NCI-H345 treated with DMSO at 0.1 percent for 48 hours (cell line): ENCODE data around the gene FRMD4B.

Experiments
- DNase-seq: peaks from one replicate; lab custom pipeline; 2025; ENCODE audit not compliant: unreplicated experiment; lab: John Stamatoyannopoulos, UW

The FRMD4B gene

DNA sequence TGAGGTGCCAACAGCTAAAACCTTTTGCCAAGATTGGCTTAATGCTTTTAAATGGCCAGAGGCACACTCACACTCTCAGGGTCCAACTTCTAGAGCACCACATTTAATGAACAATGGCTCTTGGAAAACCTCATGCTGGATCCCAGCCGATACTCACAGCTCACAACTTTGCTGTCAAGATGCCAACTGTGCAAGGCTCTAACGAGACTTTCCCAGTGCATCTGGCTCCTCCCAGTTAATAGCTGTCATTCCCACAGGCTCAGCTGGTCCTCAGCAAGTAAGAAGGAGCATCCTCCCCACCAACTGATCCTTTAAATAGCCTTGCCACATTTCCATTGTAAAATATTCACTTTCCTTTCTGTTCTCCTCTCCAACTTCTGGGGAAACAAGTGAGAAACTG lies 20.3 kb upstream of the FRMD4B start:
- DNase-seq = no peak

DNA sequence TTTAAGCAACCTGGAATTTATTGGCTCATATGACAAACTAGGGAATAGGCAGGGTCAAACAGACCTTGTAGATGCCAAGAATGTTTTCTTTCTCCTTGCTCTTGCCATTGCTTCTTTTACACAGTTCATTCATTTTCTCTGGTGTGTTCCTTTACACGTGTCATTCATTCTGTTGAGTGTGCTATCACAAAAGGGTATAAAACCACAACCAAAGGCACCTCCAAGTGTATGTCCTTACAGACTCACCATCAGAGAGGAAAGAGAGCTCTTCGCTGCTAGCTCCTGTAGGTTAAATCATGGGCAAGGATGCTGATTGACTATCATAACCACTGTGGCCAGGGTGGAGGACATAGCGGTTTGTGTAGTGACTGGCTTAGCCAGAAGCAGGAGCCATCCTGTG lies 19.2 kb upstream of the FRMD4B start:
- DNase-seq = no peak

DNA sequence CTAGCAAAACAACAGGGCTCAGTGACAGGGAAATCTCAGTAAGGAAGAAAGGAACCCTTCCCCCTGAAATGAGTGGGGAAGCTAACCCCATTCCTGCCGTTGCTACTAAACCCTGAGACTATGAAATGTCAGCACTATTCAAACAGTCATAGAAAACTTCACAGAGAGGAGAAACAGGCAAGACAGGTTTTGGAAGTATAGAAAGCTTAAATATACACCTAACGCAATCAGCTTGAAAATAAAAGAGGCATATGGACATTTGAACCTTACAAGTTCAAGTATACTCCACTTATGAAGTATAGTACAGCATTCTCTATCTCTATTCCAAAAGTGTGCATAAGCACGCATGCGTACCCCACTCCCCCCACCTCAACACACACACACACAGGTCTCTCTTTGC lies 17.6 kb upstream of the FRMD4B start:
- no peak for DNase-seq

DNA sequence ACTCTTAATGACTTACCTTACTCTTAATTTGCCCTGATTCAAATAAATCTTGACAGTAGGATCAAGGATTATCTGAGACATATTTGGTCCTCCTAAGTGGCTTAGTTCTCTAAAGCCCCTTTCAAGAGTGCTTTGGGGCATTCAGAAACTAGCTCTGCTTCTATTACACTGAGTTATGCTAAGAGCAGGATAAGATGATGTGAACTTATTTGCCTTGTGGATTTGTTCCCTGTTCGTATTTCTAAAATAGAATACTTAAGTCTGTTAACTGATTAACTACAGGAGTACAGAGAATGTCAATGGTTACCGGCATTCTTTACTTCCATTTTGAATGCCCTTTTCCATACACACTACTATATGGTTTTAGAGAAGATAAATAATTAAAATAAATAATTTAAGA lies 14.8 kb upstream of the FRMD4B start:
- DNase-seq = no peak

DNA sequence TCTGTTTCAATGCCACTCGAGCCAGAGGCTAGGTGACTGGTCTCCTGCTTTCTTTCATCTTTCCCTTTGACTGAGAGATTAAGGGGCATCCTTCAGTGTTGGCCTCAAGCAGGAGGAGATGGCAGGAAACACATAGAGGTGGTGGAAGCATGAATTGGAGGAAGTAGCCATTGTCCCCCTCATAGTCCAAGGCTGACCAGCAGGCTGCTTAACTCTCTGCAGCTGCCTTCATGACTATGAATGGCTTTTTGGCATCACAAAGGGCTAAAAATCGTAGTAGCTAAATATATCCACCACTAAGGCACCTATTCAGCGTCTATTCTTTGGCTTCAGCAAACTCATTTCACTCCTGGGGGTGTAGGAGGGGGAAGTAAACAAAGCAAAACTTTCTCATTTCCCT lies 7.0 kb upstream of the FRMD4B start:
- DNase-seq = no peak

DNA sequence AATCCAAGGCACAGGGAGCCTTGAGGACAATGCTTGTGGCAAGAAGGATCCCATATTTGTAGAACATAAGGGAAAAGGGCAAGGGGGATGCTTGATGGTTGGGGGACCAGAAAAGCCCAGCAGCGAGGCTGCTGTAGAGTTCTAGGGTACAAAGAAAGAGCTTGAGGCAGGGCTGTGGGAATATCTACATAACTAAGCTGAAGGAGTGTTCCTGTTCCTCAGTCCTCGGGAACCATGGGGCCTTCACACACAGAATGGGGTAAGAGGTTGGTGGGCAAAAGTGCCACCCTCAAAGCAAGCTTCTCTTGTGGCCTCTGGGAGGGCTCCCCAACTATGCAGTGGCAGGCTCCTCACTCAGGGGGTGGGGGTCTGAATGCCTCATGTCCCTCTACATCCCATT lies 6.5 kb upstream of the FRMD4B start:
- DNase-seq = no peak

DNA sequence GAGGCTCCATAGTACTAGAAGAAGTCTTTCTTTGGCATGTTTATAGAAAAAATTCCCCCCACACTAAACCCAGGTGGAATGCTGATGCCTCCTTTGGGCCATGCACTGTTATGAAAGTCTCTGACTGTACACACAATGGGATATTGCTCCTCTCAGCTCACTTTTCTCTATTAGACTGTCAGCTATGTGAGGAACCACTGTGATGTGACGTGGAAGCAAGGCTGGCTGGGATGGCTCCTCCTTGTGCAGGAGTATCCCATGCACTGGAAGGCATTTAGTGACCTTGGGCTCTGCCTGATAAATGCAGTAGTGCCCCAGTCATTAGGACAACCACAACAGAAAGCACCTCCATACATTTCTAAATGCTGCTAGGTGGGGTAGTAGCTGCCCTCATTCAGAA lies 5.7 kb upstream of the FRMD4B start:
- no peak for DNase-seq

DNA sequence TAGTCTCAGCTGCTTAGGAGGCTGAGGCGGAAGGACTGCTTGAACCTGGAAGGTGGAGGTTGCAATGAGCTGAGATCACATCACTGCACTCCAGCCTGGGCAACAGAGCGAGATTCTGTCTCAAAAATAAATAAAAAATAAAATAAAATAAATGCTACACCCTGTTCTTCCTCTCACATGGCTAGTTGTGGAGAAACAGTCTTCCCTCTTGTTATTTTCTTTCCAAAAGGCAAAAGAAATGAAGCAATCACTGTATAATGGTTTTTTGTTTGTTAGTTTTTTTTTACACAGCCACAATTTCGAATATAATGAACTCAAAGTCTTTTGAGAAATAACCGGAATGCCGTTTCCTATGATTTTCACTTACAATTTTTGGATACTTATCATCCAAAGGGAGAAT lies 4.9 kb upstream of the FRMD4B start:
- DNase-seq = no peak

DNA sequence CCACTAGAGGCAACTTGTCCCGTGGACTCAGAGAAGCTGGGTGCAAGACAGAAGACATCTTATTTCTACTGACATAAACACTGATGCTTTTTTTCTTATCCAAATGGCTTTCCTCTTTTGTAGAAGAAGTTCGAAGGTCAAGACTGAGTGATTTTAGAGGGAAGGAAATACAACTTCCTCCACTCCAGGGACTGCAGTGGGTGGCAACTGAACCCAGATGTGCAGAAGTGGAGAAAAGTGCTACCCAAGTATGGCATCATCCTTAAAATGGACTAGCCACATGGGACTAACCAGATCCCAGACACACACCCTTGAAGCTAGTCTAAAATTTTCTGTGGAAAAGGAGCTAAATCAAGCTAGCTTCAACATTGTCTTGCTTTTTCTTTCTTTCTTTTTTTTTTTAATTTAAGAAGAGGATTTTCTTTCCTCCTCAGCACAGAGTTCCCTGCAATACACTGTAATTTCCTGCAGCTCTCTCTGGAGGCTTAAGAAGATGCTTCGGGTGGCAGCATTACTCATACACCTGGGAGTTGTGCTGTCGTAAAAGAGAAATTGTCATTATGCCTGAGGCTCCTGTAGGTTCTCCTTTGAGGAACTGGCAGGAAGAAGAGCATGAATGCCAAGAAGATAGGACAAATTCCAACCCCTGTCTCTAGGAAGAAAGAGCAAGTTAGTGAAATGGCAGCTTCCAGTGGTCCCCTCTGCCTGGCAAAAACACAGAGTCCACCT lies 3.8 kb upstream of the FRMD4B start:
- no peak for DNase-seq

DNA sequence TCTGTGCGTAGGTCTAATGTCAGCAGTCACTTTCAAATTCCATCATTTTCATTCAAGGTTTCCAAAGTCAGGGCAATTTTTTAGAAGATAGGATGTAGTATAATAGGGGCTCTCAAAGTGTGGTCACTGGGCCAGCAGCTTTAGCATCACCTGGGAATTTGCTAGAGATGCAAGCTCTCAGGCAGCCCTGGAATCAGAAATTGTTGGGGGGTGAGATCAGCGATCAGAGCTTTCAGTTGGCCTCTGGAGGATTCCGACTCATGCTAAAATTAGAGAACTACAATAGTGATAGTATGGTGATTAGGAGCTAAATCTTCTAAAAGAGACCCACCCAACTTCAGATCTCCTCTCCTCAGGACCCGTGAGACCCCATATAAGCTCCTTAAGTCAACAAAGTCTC lies 2.4 kb upstream of the FRMD4B start:
- DNase-seq = no peak

DNA sequence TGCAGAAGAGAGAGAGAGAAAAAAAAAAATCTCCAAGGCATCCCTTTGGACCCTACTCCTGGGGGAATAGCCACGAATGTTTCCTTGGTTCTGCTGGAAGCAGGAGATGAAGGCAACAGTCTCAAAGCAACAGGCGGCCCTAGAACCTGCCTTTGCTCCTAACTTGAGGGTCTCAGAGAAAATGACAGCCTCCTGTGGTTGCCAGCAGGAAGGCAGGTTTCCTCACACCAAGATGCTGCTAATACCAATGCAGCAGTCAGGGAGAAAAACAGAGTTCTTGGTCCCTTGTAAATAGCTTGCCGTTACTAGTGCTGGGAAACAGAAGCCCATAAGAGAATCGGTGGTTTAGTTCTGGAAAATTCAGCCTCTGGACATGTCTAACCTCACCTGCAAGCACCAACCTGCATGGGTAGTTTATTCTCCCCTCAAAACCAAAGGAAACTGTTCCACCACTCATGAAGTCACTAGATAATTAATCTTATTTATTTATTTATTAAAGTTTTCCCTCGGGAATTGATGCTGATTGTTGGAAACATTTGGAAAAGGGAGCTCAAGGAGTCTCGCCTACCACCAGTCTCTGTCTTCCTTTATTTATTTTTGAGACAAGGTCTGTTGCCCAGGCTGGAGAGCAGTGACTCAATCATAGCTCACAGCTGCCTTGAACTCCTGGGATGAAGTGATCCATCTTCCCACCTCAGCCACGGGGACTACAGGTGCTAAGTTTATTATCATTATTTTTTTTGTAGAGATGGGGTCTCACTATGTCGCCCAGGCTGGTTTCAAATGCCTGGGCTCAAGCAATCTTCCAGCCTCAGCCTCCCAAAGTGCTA lies 883 bp upstream of the FRMD4B start:
- DNase-seq = no peak

DNA sequence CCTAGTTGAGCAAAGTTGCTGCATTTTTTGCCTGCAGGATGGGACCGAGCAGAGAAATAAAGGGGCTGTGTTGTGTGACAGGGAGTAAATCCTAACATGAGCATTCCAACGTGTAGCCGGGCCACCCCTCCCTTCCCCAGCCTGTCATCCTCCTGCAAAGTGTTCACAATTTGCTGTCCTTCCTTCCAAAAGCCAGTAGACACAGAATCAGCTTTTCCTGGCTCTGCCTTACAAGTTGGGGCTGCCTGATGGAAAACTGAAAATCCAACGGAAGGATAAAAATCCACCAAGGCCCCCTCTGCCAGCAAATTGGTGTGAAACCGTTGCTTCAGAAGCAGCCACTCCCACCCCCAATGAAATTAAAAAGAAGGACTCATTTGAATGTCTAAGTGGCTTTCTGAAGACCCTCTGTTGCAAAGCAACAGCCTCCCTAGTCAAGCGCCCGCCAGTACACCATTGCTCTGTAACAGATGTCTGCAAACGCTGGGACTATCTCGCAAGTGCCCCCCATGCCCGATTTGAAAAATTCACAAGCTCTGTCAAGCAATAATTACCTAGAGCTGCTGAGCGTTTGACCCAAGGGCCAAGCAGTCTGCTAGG lies 665 bp downstream of the FRMD4B start:
- DNase-seq = no peak

DNA sequence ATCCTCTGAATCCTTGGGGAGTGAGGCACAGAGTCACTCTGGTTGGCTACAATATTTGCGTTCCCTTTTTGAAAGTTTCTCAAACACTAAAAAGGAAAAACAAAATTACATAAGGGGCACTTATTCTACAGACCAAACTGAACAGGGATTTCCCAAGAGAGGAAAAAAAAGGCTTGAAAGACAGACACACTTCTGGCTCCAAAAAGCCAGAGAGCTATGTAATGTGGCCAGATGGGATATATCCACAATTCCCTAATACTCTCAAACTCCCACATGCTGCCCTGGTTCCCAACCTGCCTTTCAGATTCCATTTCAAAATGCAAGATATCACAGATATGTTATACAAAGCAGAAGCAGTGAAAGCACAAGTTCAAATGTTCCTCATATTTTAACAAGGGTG lies 1.6 kb downstream of the FRMD4B start:
- DNase-seq = no peak

DNA sequence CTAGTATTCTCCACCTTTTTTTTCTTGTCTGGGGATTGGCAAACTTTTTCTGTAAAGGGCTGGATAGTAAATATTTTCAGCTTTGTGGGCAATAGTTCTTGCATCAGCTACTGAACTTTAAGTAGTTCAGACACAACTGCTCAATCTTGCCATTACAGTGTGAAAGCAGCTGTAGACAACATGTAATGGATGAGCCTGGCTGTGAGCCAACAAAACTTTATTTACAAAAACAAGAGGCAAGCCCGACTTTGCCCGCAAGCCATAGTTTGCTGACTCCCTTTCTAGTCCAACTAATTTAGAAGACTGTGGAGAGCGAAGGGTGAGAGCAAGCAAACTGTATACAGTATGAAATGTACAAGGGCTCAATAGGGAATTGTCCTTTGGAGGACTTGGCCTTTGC lies 6.2 kb downstream of the FRMD4B start:
- DNase-seq = no peak

DNA sequence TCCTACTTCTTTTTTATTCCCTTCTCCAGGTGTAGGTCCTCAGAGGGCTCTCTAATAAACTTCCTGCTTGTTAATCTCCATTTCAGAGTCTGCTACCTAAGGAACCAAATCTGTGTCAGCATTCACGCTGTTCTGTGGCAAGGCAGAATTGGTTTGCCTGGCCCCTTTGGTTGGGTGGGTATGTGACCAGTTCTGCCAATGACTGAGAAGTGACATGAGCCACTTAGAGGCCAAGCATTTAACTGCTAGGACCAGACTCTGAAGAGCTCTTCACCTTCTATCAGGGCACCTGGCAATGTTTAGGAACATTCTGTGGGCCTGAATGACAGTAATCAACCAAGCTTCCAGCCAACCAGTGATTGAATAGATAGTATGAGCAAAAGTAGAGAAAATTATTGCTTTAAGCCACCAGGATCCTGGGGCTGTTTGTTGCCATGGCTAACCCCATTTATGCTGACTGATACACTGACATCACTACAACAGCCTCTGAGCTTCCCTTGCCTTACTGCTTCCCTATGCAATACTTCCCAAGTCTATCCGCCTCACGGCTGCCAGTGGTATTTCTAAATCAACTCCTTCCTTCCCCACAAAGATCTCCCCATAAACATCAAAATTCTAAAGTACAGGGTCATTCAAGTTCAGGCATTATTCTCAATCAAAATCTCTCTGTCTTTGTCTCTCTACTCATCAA lies 7.6 kb downstream of the FRMD4B start:
- DNase-seq = no peak

DNA sequence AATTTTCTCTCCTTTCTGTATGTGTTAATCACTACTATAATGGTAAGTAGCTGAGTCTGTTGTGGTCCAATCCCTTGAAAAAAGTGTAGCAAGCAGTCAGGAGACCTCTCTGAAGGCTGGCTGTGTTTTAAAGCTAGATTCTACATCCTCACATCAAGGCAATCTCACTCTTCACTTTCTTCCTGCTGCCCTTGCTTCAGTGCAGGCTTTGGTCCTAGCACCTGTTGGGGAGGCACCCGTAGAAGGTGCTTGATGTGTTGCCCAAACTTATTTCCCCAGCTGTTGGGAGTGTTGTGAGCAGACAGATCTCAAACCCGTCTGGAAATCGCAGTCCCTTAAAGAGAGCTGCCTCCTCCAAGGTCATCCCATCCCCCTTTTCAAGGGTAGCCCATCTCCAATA lies 8.6 kb downstream of the FRMD4B start:
- DNase-seq = no peak

DNA sequence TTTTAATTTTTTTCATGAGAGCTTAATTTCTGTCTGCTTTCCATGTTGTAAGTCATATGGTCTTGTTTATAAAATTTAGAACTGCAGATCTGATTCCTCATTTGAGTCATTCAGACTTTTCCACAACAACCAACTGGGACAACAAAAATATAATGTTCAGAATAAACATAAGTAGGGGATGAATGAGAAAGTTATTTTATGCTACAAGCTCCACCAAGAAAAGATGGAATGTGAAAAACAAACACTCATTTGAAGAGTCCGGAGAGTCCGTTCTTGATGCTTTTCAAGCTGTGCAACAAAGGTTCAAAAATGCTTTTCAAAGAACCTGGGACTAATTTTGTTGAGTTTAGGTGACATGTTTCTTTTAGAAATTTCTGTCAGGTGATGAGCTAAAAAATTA lies 9.2 kb downstream of the FRMD4B start:
- no peak for DNase-seq

DNA sequence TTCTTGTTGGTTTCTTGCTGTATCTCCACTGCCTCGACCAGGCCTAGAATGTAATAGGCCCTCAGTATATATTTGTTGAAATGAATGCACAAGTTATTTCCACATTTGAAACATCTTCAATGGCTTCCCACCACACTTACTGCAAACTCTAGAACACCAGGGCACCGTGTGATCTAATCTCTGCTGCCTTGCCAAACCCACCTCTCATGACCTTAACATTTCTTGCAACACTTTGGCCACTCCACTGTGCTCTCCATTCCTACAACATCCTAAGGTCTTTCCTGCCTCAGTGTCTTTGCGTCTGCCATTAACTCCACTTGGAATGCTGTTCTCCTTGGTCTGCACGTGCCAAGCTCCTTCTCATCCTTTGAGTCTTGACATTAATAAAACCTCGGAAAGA lies 14.1 kb downstream of the FRMD4B start:
- DNase-seq = no peak

DNA sequence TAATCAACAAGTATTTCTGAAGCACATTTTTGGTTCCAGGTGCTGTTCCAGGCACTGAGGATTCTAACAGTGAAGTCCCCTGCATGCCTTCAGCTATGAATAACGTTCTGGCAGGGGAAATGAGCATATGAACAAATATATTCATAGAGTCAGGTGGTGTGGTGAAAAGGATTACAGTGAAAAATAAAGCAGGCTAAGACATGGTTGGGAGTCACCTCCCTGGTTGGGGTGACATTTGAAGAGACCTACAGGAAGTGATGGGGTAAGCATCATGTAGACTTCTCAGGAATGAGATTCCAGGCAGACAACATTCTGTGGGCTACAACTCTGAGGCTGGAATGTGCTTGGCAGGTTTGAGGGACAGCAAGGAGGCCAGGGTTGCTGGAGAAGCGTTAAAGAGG lies 15.0 kb downstream of the FRMD4B start:
- DNase-seq = no peak

DNA sequence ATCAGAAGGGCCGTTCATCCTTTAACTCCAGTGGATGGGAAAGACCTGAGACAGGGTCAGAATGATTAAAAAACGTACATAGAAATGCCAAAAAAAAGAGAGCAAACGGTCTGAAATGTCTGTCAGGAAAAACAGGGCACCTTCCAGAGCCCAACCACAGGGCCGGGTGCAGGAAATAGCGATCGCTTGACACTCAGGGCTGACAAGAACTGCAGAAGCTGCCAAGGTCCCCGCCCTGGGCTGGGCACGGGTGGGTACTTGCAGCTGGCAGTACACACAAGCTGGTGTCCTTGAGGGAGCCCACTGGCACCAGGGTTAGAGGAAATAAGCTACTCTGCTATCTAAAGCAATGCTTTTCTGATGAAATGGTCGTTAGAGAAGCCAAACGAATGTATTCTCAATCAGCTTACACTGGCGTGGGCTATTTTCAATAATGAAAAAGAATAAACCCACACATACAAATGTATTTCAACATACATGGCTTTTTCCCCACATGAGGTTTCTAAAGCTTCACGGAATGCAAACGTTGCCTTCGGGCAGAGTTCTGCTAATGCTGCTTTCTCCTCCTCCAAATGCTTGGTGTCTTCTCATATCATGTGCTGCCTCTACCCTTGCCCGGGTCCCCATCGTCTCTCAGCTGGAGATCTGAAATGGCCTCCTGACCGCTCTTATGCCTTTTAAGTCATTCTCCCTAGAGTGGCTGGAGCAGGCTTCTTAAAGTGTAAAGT lies 15.6 kb downstream of the FRMD4B start:
- no peak for DNase-seq

DNA sequence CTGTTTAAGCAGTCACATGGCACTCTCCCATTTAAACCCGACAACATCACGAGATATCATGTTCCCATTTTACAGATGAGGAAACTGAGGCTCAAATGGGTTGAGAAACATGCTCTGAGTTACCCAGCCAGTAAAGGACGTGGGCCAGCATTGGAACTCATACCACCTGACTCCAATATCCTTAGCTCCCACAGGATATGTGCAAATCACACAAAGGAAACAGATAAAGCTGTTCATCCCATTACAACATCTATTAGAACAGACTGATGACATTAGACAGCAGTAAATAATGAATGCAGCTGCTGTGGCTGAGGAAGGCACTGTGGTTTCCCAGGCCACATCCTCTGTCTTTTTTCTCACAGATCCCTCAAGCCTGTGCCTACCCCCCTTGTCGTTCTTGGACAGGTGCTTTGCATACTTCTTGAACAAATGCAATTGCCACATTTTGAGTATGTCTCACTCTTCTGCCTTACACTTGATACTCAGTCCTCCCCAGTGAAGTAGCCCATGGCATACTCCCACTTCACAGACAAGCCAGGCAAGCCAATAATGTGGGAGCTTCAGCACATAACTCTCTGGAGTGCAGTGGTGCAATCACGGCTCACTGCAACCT lies 17.7 kb downstream of the FRMD4B start:
- DNase-seq = no peak
